ENCODE results near the gene FIP1L1.
A peak's percentile ranks its signal among the peaks of the same experiment; 100 is the strongest.

The FIP1L1 gene

GRCh38 chr4:53500546-53500945 is 123.1 kb downstream of the FIP1L1 start:
- no peak for TF ChIP-seq CTCF (IDR thresholded peaks at IDR 0.05; ENCODE audit: insufficient read depth, missing control alignments)
- DNase-seq (ENCODE audit: insufficient read length, low spot score) (no peak), FAIRE-seq (no peak)

- TF ChIP-seq CTCF (IDR thresholded peaks at IDR 0.05; ENCODE audit: insufficient read depth, missing control alignments): no peak
- no peak for DNase-seq (ENCODE audit: insufficient read length, low spot score)
- no peak for FAIRE-seq
These were observed 124.1 kb downstream of the FIP1L1 start for GRCh38 chr4:53501561-53501960.

DNA sequence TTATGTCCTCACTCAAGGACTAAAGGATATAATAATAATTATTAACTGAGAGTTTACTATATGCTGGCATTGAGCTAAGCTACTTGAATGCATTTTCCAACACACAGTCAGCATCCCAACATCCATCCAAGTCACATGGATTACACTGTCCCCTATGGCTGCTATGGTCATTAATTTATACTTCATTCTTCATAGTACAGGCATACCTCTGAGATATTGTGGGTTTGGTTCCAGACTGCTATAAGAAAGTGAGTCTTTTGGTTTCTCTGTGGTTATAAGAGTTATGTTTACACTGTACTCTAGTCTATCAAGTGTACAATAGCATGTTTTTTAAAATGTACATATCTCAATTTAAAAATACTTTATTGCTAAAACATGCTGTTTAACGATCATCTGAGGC is 124.7 kb downstream of the FIP1L1 start:
- TF ChIP-seq CTCF (IDR thresholded peaks at IDR 0.05; ENCODE audit: insufficient read depth, missing control alignments): no peak
- DNase-seq (ENCODE audit: insufficient read length, low spot score) (no peak), FAIRE-seq (no peak)

DNA sequence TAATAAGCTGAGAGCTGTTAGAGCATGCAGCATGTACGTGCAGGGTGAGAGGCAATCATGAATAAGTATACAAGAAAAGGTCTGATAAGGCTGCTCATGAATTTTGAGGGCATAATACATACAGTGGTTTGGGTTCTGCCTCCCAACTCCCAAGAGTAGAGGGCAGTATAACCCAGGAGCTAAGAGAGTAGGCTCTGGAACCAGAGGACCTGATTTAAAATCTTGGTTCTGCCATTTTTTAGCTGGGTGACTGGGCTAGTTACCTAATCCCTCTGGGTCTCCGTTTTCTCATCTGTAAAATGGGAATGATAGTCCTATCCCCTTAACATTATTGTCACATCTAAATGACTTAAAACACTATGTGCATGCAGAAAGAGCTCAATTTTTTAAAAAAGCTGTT is 128.5 kb downstream of the FIP1L1 start:
- peak; percentile 4 for TF ChIP-seq CTCF (IDR thresholded peaks at IDR 0.05; ENCODE audit: insufficient read depth, missing control alignments)
- no peak for FAIRE-seq
- DNase-seq (ENCODE audit: insufficient read length, low spot score): no peak

DNA sequence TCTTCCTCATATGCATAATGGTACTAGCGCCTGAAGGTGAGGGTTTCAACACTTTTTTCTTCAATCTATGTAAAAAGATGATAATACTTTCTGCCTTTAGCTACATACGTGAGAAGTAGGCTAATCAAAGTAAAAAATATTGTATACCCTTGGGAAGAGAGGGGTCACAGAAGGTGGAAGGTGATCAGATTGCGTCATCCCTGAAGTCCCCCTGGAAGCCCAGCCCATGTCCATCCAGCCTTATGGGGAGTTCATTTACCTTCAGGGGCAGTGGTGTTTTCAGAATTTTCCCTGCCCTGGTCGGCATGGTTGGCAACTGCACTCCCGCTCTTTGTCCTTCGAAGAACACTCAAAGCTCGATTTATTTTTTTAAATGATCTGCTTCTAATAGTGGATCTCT is 129.6 kb downstream of the FIP1L1 start:
- TF ChIP-seq CTCF (IDR thresholded peaks at IDR 0.05; ENCODE audit: insufficient read depth, missing control alignments): no peak
- FAIRE-seq: no peak
- DNase-seq (ENCODE audit: insufficient read length, low spot score): no peak

DNA sequence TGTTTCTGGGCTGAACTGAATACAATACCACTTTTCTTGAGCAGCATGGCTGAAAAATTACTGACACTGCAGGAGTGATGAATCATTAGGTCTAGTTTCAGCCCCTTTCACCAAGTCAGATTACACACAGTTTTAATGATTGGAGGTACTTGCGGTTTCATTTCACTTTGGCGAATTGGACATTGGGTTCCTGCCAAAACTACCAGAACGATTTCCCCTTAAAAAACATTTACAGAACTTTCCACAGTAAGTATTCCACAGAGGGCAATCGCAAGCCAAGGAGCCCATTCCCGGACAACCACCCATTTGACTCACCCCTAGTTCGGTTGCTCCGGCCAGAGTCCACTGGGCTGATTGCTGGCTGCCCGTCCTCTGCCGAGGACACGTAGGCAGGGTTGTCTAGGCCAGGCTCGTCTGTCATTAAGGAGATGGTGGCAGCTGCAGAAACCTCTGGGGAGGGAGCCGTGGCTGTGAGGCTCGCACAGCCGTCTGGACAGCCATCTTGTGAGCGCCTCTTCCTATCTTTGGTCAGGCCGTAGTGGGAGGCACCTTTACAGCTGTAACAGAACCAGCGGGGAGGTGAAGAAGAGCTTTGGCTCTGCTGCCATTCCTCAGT is 130.3 kb downstream of the FIP1L1 start:
- DNase-seq (ENCODE audit: insufficient read length, low spot score) (no peak), FAIRE-seq (no peak)
- no peak for TF ChIP-seq CTCF (IDR thresholded peaks at IDR 0.05; ENCODE audit: insufficient read depth, missing control alignments)

GRCh38 chr4:53508446-53508845 is 131.0 kb downstream of the FIP1L1 start:
- TF ChIP-seq CTCF (IDR thresholded peaks at IDR 0.05; ENCODE audit: insufficient read depth, missing control alignments): no peak
- DNase-seq (ENCODE audit: insufficient read length, low spot score) (no peak), FAIRE-seq (no peak)

All from D721Med (cell line).